ENCODE results near the gene ZCCHC24. TPM values are rescaled to one million over a fixed set of nuclear protein-coding genes. Genes with fewer than 3 reads are reported as not detected.

Gene ZCCHC24
- total RNA-seq, 2 donors from 2014 or later = 14.0 to 19.8 TPM

DNA sequence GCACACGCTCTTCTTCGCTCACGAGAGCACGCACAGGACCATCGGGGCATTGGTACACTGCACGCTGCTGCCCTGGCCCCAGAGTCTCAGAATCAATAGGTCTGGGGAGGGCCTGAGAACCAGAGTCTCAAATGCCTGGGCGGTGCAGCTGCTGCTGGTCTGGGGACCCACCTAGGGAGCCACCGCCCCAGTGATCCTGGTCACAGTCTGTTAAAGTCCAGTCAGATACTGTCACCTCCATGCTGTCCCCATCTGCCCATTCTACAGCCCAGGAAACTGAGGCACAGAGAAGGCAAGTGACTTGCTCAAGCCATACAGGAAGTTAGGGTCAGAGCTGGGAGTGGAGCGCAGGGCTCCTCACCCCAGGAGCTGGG, 38.0 kb downstream of the ZCCHC24 start:
- TF ChIP-seq POLR2A (IDR thresholded peaks at IDR 0.05) (no peak), CTCF (IDR thresholded peaks at IDR 0.05) (no peak)
- intact Hi-C loops (cut with DNase I) = no loop called here
- DNase-seq (peak in 1 of 4 donors; percentile 4), ATAC-seq (no peak)
- Histone ChIP-seq H3K4me3 (no peak overlapping the region), H3K4me1 (peaks cover 33% of the 10 kb centered on the region), H3K9me3 (no peaks in the 10 kb centered on the region), H3K36me3 (replicated peaks in 1 of 2; ENCODE audit: insufficient read depth in 1 of 2, low read depth in 2 of 2) (no peaks in the 10 kb centered on the region), H3K27ac (no peak overlapping the region), H3K27me3 (no peaks in the 10 kb centered on the region)
- WGBS, 2 donors = 95 to 97% methylated on average over 8 of the region's 9 CpGs

GRCh38 chr10:79406683-79407422, 38.6 kb downstream of the ZCCHC24 start:
- no peak overlapping the region for H3K4me3 ChIP-seq
- DNase-seq = peak in 1 of 4 donors; percentile 7
- H3K4me1 ChIP-seq = peaks cover 34% of the 10 kb centered on the region

DNA sequence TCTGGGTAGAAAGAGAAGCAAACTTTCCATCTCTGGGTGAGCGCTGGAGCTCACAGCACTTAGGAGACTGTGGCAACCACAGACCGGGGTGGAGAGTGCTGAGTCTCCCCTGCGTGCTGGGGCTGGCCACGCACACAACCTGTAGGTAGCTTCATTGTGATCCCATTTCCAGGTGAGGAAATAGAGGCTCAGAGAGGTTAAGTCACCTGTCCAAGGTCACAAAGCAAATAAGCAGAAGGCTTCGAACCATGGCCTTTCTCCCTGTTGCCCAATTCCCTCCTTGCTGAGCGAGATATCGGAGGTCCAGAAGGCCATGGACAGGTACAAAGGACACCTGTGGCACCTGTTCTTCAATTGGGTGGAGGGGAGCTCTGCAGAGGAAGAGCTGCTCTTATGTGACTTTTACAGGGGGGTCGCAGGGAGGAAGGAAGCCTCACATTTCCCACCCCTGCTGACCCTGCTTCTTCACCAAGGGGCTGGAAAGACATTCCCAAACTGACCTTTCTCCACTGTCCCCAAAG, 39.4 kb downstream of the ZCCHC24 start:
- Histone ChIP-seq H3K9me3 (no peaks in the 10 kb centered on the region), H3K4me1 (peaks cover 34% of the 10 kb centered on the region), H3K27me3 (no peaks in the 10 kb centered on the region), H3K27ac (no peak overlapping the region), H3K4me3 (no peak overlapping the region), H3K36me3 (replicated peaks in 1 of 2; ENCODE audit: insufficient read depth in 1 of 2, low read depth in 2 of 2) (no peaks in the 10 kb centered on the region)
- no peak for DNase-seq
- ATAC-seq = no peak
- 70 to 80% methylated on average over 8 of the region's 8 CpGs for WGBS, 2 donors
- intact Hi-C loops (cut with DNase I) = no loop called here
- TF ChIP-seq CTCF (IDR thresholded peaks at IDR 0.05) (no peak), POLR2A (IDR thresholded peaks at IDR 0.05) (no peak)

More at GRCh38 chr10:79406683-79407422, 38.6 kb downstream of the ZCCHC24 start:
- Histone ChIP-seq H3K27ac (no peak overlapping the region), H3K36me3 (replicated peaks in 1 of 2; ENCODE audit: insufficient read depth in 1 of 2, low read depth in 2 of 2) (no peaks in the 10 kb centered on the region), H3K27me3 (no peaks in the 10 kb centered on the region), H3K9me3 (no peaks in the 10 kb centered on the region)
- 87 to 89% methylated on average over 9 to 13 of the region's 13 CpGs for WGBS, 2 donors
- intact Hi-C loops (cut with DNase I) = no loop called here
- ATAC-seq = no peak
- TF ChIP-seq CTCF (IDR thresholded peaks at IDR 0.05) (no peak), POLR2A (IDR thresholded peaks at IDR 0.05) (no peak)

GRCh38 chr10:79405221-79405994, 40.0 kb downstream of the ZCCHC24 start:
- WGBS, 2 donors = 75 to 77% methylated on average over 13 of the region's 13 CpGs
- TF ChIP-seq CTCF (IDR thresholded peaks at IDR 0.05) (no peak), POLR2A (IDR thresholded peaks at IDR 0.05) (no peak)
- DNase-seq (peak in 1 of 4 donors; percentile 12), ATAC-seq (no peak)
- no peak overlapping the region for H3K4me3 ChIP-seq
- intact Hi-C loops (cut with DNase I) = no loop called here
- H3K36me3 ChIP-seq (replicated peaks in 1 of 2; ENCODE audit: insufficient read depth in 1 of 2, low read depth in 2 of 2) = no peaks in the 10 kb centered on the region
- H3K27ac ChIP-seq = no peak overlapping the region
- peaks cover 34% of the 10 kb centered on the region for H3K4me1 ChIP-seq
- no peaks in the 10 kb centered on the region for H3K27me3 ChIP-seq
- H3K9me3 ChIP-seq = no peaks in the 10 kb centered on the region
